ENCODE measurements around the gene CTRB1.
A peak's percentile ranks its signal among the peaks of the same experiment; 100 is the strongest.

Gene CTRB1

GRCh38 chr16:75218256-75219076 lies at the start of gene CTRB1:
Gene CTRB1, plus strand, starts transcription at chr16:75218988. Its CDS starts 20 bp downstream, at chr16:75219008.
- no peak for DNase-seq (ENCODE audit: low read depth, low spot score)
- Histone ChIP-seq H3K4me3 (ENCODE audit: insufficient read length, low read depth) (no peak within 1 kb of the TSS), H3K27me3 (ENCODE audit: insufficient read depth, insufficient read length) (no peaks in the 10 kb centered on the region), H3K9ac (ENCODE audit: insufficient read length, low read depth) (no peak within 1 kb of the TSS), H3K36me3 (ENCODE audit: insufficient read depth, insufficient read length, low read length) (no peaks in the 10 kb centered on the region), H3K4me1 (ENCODE audit: insufficient read depth, insufficient read length) (no peaks in the 10 kb centered on the region), H3K9me3 (ENCODE audit: insufficient read depth, low read length) (no peaks in the 10 kb centered on the region)
- no peak for TF ChIP-seq ZNF274 (IDR thresholded peaks at IDR 0.05; ENCODE audit: low read depth, low read length)
- TF ChIP-seq YY1 (IDR thresholded peaks at IDR 0.05; ENCODE audit: insufficient read depth, insufficient read length) = no peak
- no peak for TF ChIP-seq SUZ12 (IDR thresholded peaks at IDR 0.05; ENCODE audit: extremely low read depth, insufficient read depth, insufficient read length)

- H3K4me3 ChIP-seq (ENCODE audit: insufficient read length, low read depth) = no peak overlapping the region
- H3K9me3 ChIP-seq (ENCODE audit: insufficient read depth, low read length) = peaks cover 86% of the 10 kb centered on the region
- TF ChIP-seq YY1 (IDR thresholded peaks at IDR 0.05; ENCODE audit: insufficient read depth, insufficient read length) (no peak), SUZ12 (IDR thresholded peaks at IDR 0.05; ENCODE audit: extremely low read depth, insufficient read depth, insufficient read length) (no peak), ZNF274 (IDR thresholded peaks at IDR 0.05; ENCODE audit: low read depth, low read length) (peak; percentile 99)
- H3K27me3 ChIP-seq (ENCODE audit: insufficient read depth, insufficient read length) = no peaks in the 10 kb centered on the region
- DNase-seq (ENCODE audit: low read depth, low spot score) = no peak
- no peaks in the 10 kb centered on the region for H3K4me1 ChIP-seq (ENCODE audit: insufficient read depth, insufficient read length)
- H3K36me3 ChIP-seq (ENCODE audit: insufficient read depth, insufficient read length, low read length) = peaks cover 61% of the 10 kb centered on the region
- H3K9ac ChIP-seq (ENCODE audit: insufficient read length, low read depth) = no peak overlapping the region
Measured at GRCh38 chr16:75169899-75170405, 48.8 kb upstream of the CTRB1 start.

GRCh38 chr16:75172578-75172977 lies 46.2 kb upstream of the CTRB1 start:
- Histone ChIP-seq H3K36me3 (ENCODE audit: insufficient read depth, insufficient read length, low read length) (peaks cover 49% of the 10 kb centered on the region), H3K4me3 (ENCODE audit: insufficient read length, low read depth) (no peak overlapping the region)

GRCh38 chr16:75175074-75175473 lies 43.7 kb upstream of the CTRB1 start:
- Histone ChIP-seq H3K9me3 (ENCODE audit: insufficient read depth, low read length) (peaks cover 64% of the 10 kb centered on the region), H3K36me3 (ENCODE audit: insufficient read depth, insufficient read length, low read length) (peaks cover 24% of the 10 kb centered on the region), H3K9ac (ENCODE audit: insufficient read length, low read depth) (no peak overlapping the region), H3K4me3 (ENCODE audit: insufficient read length, low read depth) (no peak overlapping the region), H3K4me1 (ENCODE audit: insufficient read depth, insufficient read length) (no peaks in the 10 kb centered on the region), H3K27me3 (ENCODE audit: insufficient read depth, insufficient read length) (no peaks in the 10 kb centered on the region)
- no peak for DNase-seq (ENCODE audit: low read depth, low spot score)
- no peak for TF ChIP-seq SUZ12 (IDR thresholded peaks at IDR 0.05; ENCODE audit: extremely low read depth, insufficient read depth, insufficient read length)
- no peak for TF ChIP-seq ZNF274 (IDR thresholded peaks at IDR 0.05; ENCODE audit: low read depth, low read length)
- no peak for TF ChIP-seq YY1 (IDR thresholded peaks at IDR 0.05; ENCODE audit: insufficient read depth, insufficient read length)

More at GRCh38 chr16:75172578-75172977, 46.2 kb upstream of the CTRB1 start:
- no peak for TF ChIP-seq SUZ12 (IDR thresholded peaks at IDR 0.05; ENCODE audit: extremely low read depth, insufficient read depth, insufficient read length)
- TF ChIP-seq ZNF274 (IDR thresholded peaks at IDR 0.05; ENCODE audit: low read depth, low read length) = no peak
- no peak for TF ChIP-seq YY1 (IDR thresholded peaks at IDR 0.05; ENCODE audit: insufficient read depth, insufficient read length)
- no peaks in the 10 kb centered on the region for H3K27me3 ChIP-seq (ENCODE audit: insufficient read depth, insufficient read length)
- H3K4me1 ChIP-seq (ENCODE audit: insufficient read depth, insufficient read length) = no peaks in the 10 kb centered on the region
- no peak overlapping the region for H3K9ac ChIP-seq (ENCODE audit: insufficient read length, low read depth)
- peaks cover 81% of the 10 kb centered on the region for H3K9me3 ChIP-seq (ENCODE audit: insufficient read depth, low read length)
- no peak for DNase-seq (ENCODE audit: low read depth, low spot score)

GRCh38 chr16:75176926-75177325 lies 41.9 kb upstream of the CTRB1 start:
- TF ChIP-seq YY1 (IDR thresholded peaks at IDR 0.05; ENCODE audit: insufficient read depth, insufficient read length) = no peak
- no peak for TF ChIP-seq ZNF274 (IDR thresholded peaks at IDR 0.05; ENCODE audit: low read depth, low read length)
- TF ChIP-seq SUZ12 (IDR thresholded peaks at IDR 0.05; ENCODE audit: extremely low read depth, insufficient read depth, insufficient read length) = no peak
- no peaks in the 10 kb centered on the region for H3K27me3 ChIP-seq (ENCODE audit: insufficient read depth, insufficient read length)
- H3K9ac ChIP-seq (ENCODE audit: insufficient read length, low read depth) = no peak overlapping the region
- peaks cover 9% of the 10 kb centered on the region for H3K36me3 ChIP-seq (ENCODE audit: insufficient read depth, insufficient read length, low read length)
- no peak for DNase-seq (ENCODE audit: low read depth, low spot score)
- no peaks in the 10 kb centered on the region for H3K4me1 ChIP-seq (ENCODE audit: insufficient read depth, insufficient read length)
- peaks cover 45% of the 10 kb centered on the region for H3K9me3 ChIP-seq (ENCODE audit: insufficient read depth, low read length)
- no peak overlapping the region for H3K4me3 ChIP-seq (ENCODE audit: insufficient read length, low read depth)

- TF ChIP-seq ZNF274 (IDR thresholded peaks at IDR 0.05; ENCODE audit: low read depth, low read length) (no peak), YY1 (IDR thresholded peaks at IDR 0.05; ENCODE audit: insufficient read depth, insufficient read length) (no peak), SUZ12 (IDR thresholded peaks at IDR 0.05; ENCODE audit: extremely low read depth, insufficient read depth, insufficient read length) (no peak)
- Histone ChIP-seq H3K4me1 (ENCODE audit: insufficient read depth, insufficient read length) (no peaks in the 10 kb centered on the region), H3K27me3 (ENCODE audit: insufficient read depth, insufficient read length) (no peaks in the 10 kb centered on the region), H3K36me3 (ENCODE audit: insufficient read depth, insufficient read length, low read length) (no peaks in the 10 kb centered on the region), H3K4me3 (ENCODE audit: insufficient read length, low read depth) (no peak overlapping the region), H3K9me3 (ENCODE audit: insufficient read depth, low read length) (peaks cover 30% of the 10 kb centered on the region), H3K9ac (ENCODE audit: insufficient read length, low read depth) (no peak overlapping the region)
- DNase-seq (ENCODE audit: low read depth, low spot score) = no peak
Measured at GRCh38 chr16:75179208-75179607, 39.6 kb upstream of the CTRB1 start.

- H3K4me1 ChIP-seq (ENCODE audit: insufficient read depth, insufficient read length) = no peaks in the 10 kb centered on the region
- peaks cover 16% of the 10 kb centered on the region for H3K9me3 ChIP-seq (ENCODE audit: insufficient read depth, low read length)
- H3K36me3 ChIP-seq (ENCODE audit: insufficient read depth, insufficient read length, low read length) = no peaks in the 10 kb centered on the region
- no peak overlapping the region for H3K9ac ChIP-seq (ENCODE audit: insufficient read length, low read depth)
- TF ChIP-seq ZNF274 (IDR thresholded peaks at IDR 0.05; ENCODE audit: low read depth, low read length) (no peak), YY1 (IDR thresholded peaks at IDR 0.05; ENCODE audit: insufficient read depth, insufficient read length) (no peak), SUZ12 (IDR thresholded peaks at IDR 0.05; ENCODE audit: extremely low read depth, insufficient read depth, insufficient read length) (no peak)
- no peak for DNase-seq (ENCODE audit: low read depth, low spot score)
- H3K27me3 ChIP-seq (ENCODE audit: insufficient read depth, insufficient read length) = no peaks in the 10 kb centered on the region
- H3K4me3 ChIP-seq (ENCODE audit: insufficient read length, low read depth) = no peak overlapping the region
Measured at GRCh38 chr16:75181630-75182029, 37.2 kb upstream of the CTRB1 start.

Measured in NT2/D1 (cell line).